Cardiac muscle cell (in vitro differentiated cells and primary cell): ENCODE results near the gene LRRC8C. TPM values are rescaled to one million over a fixed set of nuclear protein-coding genes. Genes with fewer than 3 reads are reported as not detected.
A peak's percentile ranks its signal among the peaks of the same experiment; 100 is the strongest.

Experiments
- DNase-seq, 2 donors: peaks; one replicate each; pipeline versions ENCODE4 v3.0.0 to v3.0.0-alpha.2; 2010 to 2017; ENCODE audit warnings: low read depth in 1 of 2, low spot score in 1 of 2
- H3K27ac ChIP-seq: fragments of 200-600 bp; sonication (generic); 2 replicates; pipeline ENCODE4 v1.5.1; 2016
- H3K27me3 ChIP-seq: fragments of 200-600 bp; sonication (generic); 2 replicates; pipeline ENCODE4 v1.6.0; 2016; ENCODE audit warnings: control low read depth
- H3K36me3 ChIP-seq: fragments of 200-600 bp; sonication (generic); 2 replicates; pipeline ENCODE4 v1.5.1; 2016; ENCODE audit warnings: control low read depth
- H3K4me1 ChIP-seq: fragments of 200-600 bp; sonication (generic); 2 replicates; pipeline ENCODE4 v1.8.1; 2017; ENCODE audit warnings: low read depth, mild to moderate bottlenecking, mixed run types
- H3K4me3 ChIP-seq: fragments of 200-600 bp; sonication (generic); 2 replicates; pipeline ENCODE4 v1.5.1; 2016; ENCODE audit warnings: mild to moderate bottlenecking
- H3K9me3 ChIP-seq: fragments of 200-600 bp; sonication (generic); 2 replicates; pipeline ENCODE4 v1.5.1; 2017; ENCODE audit warnings: low read depth, mild to moderate bottlenecking, control low read depth
- polyA plus RNA-seq: library from polyadenylated mRNA; unstranded; fragments of >200 nt; fragmentation: Nextera tagmentation; extraction: Ambion mirVana; gene quantifications from 2 replicates; pipeline ENCODE4 v1.2.1, GENCODE V29; 2016
- total RNA-seq: library from RNA; depleted of rRNA; stranded (reverse); fragments of >200 nt; gene quantifications from 2 replicates; pipeline ENCODE4 v1.2.3, GENCODE V29; 2016
- TF ChIP-seq, protein P1 (sequence below): IDR thresholded peaks from 2 replicates; pipeline ENCODE4 v1.5.1; 2012; ENCODE audit warnings: low read depth, mild to moderate bottlenecking, low read length

LRRC8C gene
- total and polyA plus RNA-seq, 2 experiments from 2014 or later, result 2.3 to 4.3 TPM

DNA sequence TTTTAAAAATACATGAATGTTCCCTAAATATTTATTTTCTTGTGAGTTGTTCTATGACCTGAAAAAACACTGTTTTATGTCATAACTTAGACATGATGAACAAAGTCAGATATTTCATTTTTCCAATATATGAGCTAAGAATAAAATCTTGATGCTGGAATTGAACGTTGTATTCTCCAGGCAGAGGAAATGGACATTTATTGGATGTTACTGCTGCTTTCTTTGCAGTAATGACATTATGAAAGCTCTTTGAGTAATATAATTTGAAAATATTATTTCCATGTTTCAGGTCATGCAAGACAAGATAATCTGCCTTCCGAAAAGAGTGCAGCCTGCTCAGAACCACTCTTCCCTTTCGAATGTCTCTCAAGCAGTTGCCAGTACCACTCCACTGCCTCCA is 79.5 kb downstream of the LRRC8C start:
- no peak overlapping the region for H3K4me3 ChIP-seq
- TF ChIP-seq, protein P1, sequence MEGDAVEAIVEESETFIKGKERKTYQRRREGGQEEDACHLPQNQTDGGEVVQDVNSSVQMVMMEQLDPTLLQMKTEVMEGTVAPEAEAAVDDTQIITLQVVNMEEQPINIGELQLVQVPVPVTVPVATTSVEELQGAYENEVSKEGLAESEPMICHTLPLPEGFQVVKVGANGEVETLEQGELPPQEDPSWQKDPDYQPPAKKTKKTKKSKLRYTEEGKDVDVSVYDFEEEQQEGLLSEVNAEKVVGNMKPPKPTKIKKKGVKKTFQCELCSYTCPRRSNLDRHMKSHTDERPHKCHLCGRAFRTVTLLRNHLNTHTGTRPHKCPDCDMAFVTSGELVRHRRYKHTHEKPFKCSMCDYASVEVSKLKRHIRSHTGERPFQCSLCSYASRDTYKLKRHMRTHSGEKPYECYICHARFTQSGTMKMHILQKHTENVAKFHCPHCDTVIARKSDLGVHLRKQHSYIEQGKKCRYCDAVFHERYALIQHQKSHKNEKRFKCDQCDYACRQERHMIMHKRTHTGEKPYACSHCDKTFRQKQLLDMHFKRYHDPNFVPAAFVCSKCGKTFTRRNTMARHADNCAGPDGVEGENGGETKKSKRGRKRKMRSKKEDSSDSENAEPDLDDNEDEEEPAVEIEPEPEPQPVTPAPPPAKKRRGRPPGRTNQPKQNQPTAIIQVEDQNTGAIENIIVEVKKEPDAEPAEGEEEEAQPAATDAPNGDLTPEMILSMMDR, result no peak
- no peak overlapping the region for H3K27ac ChIP-seq
- DNase-seq, result no peak
- no peaks in the 10 kb centered on the region for H3K9me3 ChIP-seq
- peaks cover 10% of the 10 kb centered on the region for H3K36me3 ChIP-seq
- H3K4me1 ChIP-seq, result no peaks in the 10 kb centered on the region
- H3K27me3 ChIP-seq, result no peaks in the 10 kb centered on the region

DNA sequence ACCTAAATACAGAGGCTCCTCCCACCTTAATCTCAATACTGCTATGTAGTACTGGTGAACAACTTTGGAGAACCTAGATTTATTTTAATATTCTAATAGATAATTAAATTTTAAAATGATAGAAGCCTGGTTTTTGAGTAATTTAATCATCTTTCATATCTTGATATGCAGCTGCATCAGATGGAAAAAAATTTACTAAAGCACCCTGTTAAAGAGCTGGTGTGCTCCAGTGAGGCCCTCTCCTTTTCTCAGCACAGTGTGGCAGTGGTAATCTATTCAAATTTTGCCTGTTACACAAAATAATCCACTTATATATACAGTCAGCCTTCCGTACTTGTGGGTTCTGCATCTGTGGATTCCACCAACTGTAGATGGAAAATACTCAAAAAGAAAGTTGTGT is 82.8 kb downstream of the LRRC8C start:
- H3K27ac ChIP-seq, result no peak overlapping the region
- H3K9me3 ChIP-seq, result no peaks in the 10 kb centered on the region
- H3K4me1 ChIP-seq, result peaks cover 3% of the 10 kb centered on the region
- peaks cover 10% of the 10 kb centered on the region for H3K36me3 ChIP-seq
- DNase-seq, result no peak
- TF ChIP-seq, protein P1, result no peak
- no peaks in the 10 kb centered on the region for H3K27me3 ChIP-seq
- H3K4me3 ChIP-seq, result no peak overlapping the region

DNA sequence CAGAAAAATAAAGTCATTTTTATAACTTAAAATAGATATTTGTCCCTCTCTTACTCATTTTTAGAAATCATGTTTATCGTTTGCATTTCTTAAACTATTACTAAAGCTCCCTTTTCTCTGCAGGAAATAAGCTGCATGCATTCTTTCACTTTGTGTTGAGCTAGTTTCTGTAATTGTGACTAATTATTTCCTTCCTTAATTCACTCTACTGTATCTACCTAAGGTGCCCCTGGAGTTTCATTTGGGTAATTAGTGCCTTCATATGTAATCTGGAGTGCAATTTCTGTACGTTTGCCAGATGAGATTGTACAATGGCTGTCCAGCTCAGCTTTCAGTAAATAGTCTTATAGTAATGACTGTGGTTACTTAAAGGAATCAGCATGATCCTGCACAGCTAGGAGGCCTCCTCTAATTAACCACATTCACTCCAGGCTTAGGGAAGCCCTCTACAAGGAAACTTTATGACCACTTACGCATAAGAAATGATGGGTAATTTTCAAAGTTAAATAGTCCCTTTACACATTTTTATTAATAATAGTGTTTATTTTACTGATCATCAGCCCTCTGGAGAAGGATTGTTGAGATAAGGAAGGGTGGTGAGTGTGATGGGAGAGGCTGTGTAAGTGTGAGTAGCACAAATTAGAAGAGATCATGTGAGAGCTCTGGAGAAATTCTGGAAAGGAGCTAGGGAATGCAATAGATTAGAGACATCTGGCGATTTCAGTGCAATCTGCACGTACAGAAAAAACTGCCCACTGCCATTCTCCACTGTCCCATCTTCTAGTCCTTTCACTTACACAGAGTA is 86.8 kb downstream of the LRRC8C start:
- TF ChIP-seq, protein P1, result no peak
- H3K36me3 ChIP-seq, result no peaks in the 10 kb centered on the region
- no peaks in the 10 kb centered on the region for H3K27me3 ChIP-seq
- no peak overlapping the region for H3K4me3 ChIP-seq
- H3K4me1 ChIP-seq, result peaks cover 3% of the 10 kb centered on the region
- no peak overlapping the region for H3K27ac ChIP-seq
- DNase-seq, result peak in 1 of 2 donors; percentile 68
- no peaks in the 10 kb centered on the region for H3K9me3 ChIP-seq

DNA sequence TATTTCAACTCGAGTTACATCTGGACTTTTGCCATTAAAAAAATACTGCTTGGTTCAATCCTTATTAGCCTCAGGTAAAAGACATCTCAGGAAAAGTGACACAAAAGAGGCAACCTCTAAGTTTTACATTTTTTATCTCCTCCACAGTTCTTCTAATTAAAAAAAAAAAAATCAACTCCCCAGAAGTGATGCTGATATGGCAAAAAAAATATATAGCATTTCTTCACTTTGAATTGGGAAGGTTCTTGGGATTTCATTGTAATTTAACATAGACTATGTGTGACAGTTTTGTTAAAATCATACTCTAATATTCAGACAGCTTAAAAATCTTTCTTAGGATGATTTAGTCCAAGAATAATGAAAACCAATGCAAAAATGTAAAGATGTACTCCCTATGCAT is 87.9 kb downstream of the LRRC8C start:
- Histone ChIP-seq H3K27ac (no peak overlapping the region), H3K27me3 (no peaks in the 10 kb centered on the region), H3K36me3 (no peaks in the 10 kb centered on the region), H3K4me3 (no peak overlapping the region), H3K9me3 (no peaks in the 10 kb centered on the region), H3K4me1 (peaks cover 3% of the 10 kb centered on the region)
- TF ChIP-seq, protein P1, result no peak
- DNase-seq, result no peak

- TF ChIP-seq, protein P1, result no peak
- no peak overlapping the region for H3K27ac ChIP-seq
- no peaks in the 10 kb centered on the region for H3K9me3 ChIP-seq
- no peaks in the 10 kb centered on the region for H3K36me3 ChIP-seq
- DNase-seq, result peak in 1 of 2 donors; percentile 69
- H3K27me3 ChIP-seq, result no peaks in the 10 kb centered on the region
- H3K4me3 ChIP-seq, result no peak overlapping the region
- H3K4me1 ChIP-seq, result peaks cover 3% of the 10 kb centered on the region
Observed at GRCh38 chr1:89721351-89721750, 88.4 kb downstream of the LRRC8C start.
